PFSK-1 (cell line): ENCODE measurements around the gene KRT86.

Experiments
- FOXP2 ChIP-seq: optimal IDR thresholded peaks from 2 replicates; pipeline ENCODE3; 2011; ENCODE audit warnings: borderline replicate concordance, control low read depth, inconsistent platforms; ENCODE audit not compliant: insufficient read depth; ENCODE audit errors: extremely low read length, extremely low read depth
- POLR2AphosphoS5 ChIP-seq: IDR thresholded peaks from 2 replicates; pipeline ENCODE4 v1.6.1; 2012; ENCODE audit warnings: low read depth, mild to moderate bottlenecking, control low read depth, low read length, moderate library complexity
- SIN3A ChIP-seq: IDR thresholded peaks from 2 replicates; pipeline ENCODE4 v1.6.1; 2012; ENCODE audit warnings: mild to moderate bottlenecking, low read length, moderate library complexity, borderline replicate concordance; ENCODE audit not compliant: insufficient read depth
- TAF1 ChIP-seq: IDR thresholded peaks from 2 replicates; pipeline ENCODE4 v1.6.1; 2012; ENCODE audit warnings: low read length, control low read depth, borderline replicate concordance; ENCODE audit not compliant: insufficient read depth
- TF ChIP-seq, protein P1 (sequence below), 2 experiments: IDR thresholded peaks; 2 replicates each; pipeline versions ENCODE4 v1.6.1 to v1.8.0; 2011 to 2012; ENCODE audit warnings: low read depth in 2 of 2, low read length in 2 of 2, control low read depth in 1 of 2, inconsistent platforms in 1 of 2, mild to moderate bottlenecking in 1 of 2, moderate library complexity in 1 of 2; ENCODE audit not compliant: insufficient read depth in 1 of 2

- TF ChIP-seq POLR2AphosphoS5, result no peak
- TF ChIP-seq TAF1, result no peak
- TF ChIP-seq FOXP2, result no peak
- TF ChIP-seq, protein P1, sequence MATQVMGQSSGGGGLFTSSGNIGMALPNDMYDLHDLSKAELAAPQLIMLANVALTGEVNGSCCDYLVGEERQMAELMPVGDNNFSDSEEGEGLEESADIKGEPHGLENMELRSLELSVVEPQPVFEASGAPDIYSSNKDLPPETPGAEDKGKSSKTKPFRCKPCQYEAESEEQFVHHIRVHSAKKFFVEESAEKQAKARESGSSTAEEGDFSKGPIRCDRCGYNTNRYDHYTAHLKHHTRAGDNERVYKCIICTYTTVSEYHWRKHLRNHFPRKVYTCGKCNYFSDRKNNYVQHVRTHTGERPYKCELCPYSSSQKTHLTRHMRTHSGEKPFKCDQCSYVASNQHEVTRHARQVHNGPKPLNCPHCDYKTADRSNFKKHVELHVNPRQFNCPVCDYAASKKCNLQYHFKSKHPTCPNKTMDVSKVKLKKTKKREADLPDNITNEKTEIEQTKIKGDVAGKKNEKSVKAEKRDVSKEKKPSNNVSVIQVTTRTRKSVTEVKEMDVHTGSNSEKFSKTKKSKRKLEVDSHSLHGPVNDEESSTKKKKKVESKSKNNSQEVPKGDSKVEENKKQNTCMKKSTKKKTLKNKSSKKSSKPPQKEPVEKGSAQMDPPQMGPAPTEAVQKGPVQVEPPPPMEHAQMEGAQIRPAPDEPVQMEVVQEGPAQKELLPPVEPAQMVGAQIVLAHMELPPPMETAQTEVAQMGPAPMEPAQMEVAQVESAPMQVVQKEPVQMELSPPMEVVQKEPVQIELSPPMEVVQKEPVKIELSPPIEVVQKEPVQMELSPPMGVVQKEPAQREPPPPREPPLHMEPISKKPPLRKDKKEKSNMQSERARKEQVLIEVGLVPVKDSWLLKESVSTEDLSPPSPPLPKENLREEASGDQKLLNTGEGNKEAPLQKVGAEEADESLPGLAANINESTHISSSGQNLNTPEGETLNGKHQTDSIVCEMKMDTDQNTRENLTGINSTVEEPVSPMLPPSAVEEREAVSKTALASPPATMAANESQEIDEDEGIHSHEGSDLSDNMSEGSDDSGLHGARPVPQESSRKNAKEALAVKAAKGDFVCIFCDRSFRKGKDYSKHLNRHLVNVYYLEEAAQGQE (IDR thresholded peaks at IDR 0.05; ENCODE audit: insufficient read depth in 1 of 2, low read depth in 2 of 2, low read length in 2 of 2), result no peak
- TF ChIP-seq SIN3A, result no peak
Observed at GRCh38 chr12:52342781-52343490, 68.5 kb downstream of the KRT86 start.
